Ovary (tissue), 3 donors: ENCODE data around the gene HABP2.

Experiments
- CTCF ChIP-seq, 3 donors: fragments of 450-650 bp in 2 of 3; fragments of 200-600 bp in 1 of 3; IDR thresholded peaks; one replicate each; pipeline versions ENCODE4 v1.5.1 to v1.8.0; 2016 to 2022; ENCODE audit warnings: antibody characterized with exemption in 3 of 3, mild to moderate bottlenecking in 1 of 3
- EP300 ChIP-seq: sonication (generic); formaldehyde crosslinking; IDR thresholded peaks from one replicate; pipeline ENCODE4 v1.6.1; 2017; ENCODE audit warnings: antibody characterized with exemption
- POLR2A ChIP-seq: fragments of 450-650 bp; IDR thresholded peaks from one replicate; pipeline ENCODE4 v1.6.1; 2017; ENCODE audit warnings: antibody characterized with exemption, mild to moderate bottlenecking, moderate library complexity
- donor health status: DM: no; HTN: no; CAD: no.

GRCh38 chr10:113561214-113561613, 8.4 kb downstream of the HABP2 start:
- TF ChIP-seq CTCF (IDR thresholded peaks at IDR 0.05) (no peak), POLR2A (no peak), EP300 (no peak)
